OCI-LY1 (cell line): ENCODE measurements around the gene POLDIP3.

ENCODE experiments used
- H2AFZ ChIP-seq: fragments of 200-600 bp; sonication (generic), shearing (Covaris generic); 2 replicates; pipeline ENCODE4 v1.6.0; 2014; ENCODE audit warnings: antibody characterized with exemption, mild to moderate bottlenecking, low read length
- H3F3A ChIP-seq: fragments of 200-600 bp; sonication (generic), shearing (Covaris generic); 2 replicates; pipeline ENCODE4 v1.6.0; 2014; ENCODE audit warnings: mild to moderate bottlenecking, antibody characterized with exemption, low read length, moderate library complexity; ENCODE audit not compliant: insufficient read depth
- H3K27ac ChIP-seq: fragments of 200-600 bp; sonication (generic); 2 replicates; pipeline ENCODE4 v1.5.1; 2014; ENCODE audit warnings: low read length, mixed run types, mild to moderate bottlenecking, low read depth; ENCODE audit not compliant: poor library complexity, severe bottlenecking
- H3K27me3 ChIP-seq: fragments of 200-600 bp; sonication (generic); 2 replicates; pipeline ENCODE4 v1.6.0; 2014; ENCODE audit warnings: antibody characterized with exemption, mild to moderate bottlenecking, low read length, moderate library complexity; ENCODE audit not compliant: insufficient read depth
- H3K36me3 ChIP-seq: fragments of 200-600 bp; sonication (generic); 2 replicates; pipeline ENCODE4 v1.6.1; 2014; ENCODE audit warnings: mild to moderate bottlenecking, antibody characterized with exemption, low read length, moderate library complexity, mixed read lengths; ENCODE audit not compliant: insufficient read depth
- H3K4me1 ChIP-seq: fragments of 200-600 bp; sonication (generic); 2 replicates; pipeline ENCODE4 v1.5.1; 2014; ENCODE audit warnings: mild to moderate bottlenecking, low read length, moderate library complexity; ENCODE audit not compliant: insufficient read depth, severe bottlenecking
- H3K4me2 ChIP-seq: fragments of 200-600 bp; sonication (generic), shearing (Covaris generic); 2 replicates; pipeline ENCODE4 v1.6.1; 2014; ENCODE audit warnings: low read length
- H3K4me3 ChIP-seq: fragments of 200-600 bp; sonication (generic); 2 replicates; pipeline ENCODE4 v1.5.1; 2014; ENCODE audit warnings: low read length, low read depth, mild to moderate bottlenecking, mixed read lengths; ENCODE audit not compliant: poor library complexity, severe bottlenecking
- H3K79me2 ChIP-seq: fragments of 200-600 bp; shearing (Covaris generic); 2 replicates; pipeline ENCODE4 v1.6.1; 2016; ENCODE audit warnings: mixed run types, low read length, mixed read lengths; ENCODE audit not compliant: insufficient read depth
- H3K9ac ChIP-seq: fragments of 200-600 bp; sonication (generic), shearing (Covaris generic); 2 replicates; pipeline ENCODE4 v1.6.1; 2014; ENCODE audit warnings: mild to moderate bottlenecking, low read length, mixed read lengths
- H3K9me2 ChIP-seq: fragments of 200-600 bp; sonication (generic), shearing (Covaris generic); 2 replicates; pipeline ENCODE4 v1.6.1; 2014; ENCODE audit warnings: low read depth, mild to moderate bottlenecking, low read length, mixed read lengths
- H3K9me3 ChIP-seq: fragments of 200-600 bp; shearing (Covaris generic); 2 replicates; pipeline ENCODE4 v1.6.1; 2014; ENCODE audit warnings: low read length, mixed read lengths
- H4K20me1 ChIP-seq: fragments of 200-600 bp; sonication (generic), shearing (Covaris generic); 2 replicates; pipeline ENCODE4 v1.6.0; 2016; ENCODE audit warnings: mild to moderate bottlenecking, low read length; ENCODE audit not compliant: insufficient read depth
- EZH2 ChIP-seq: fragments of 200-600 bp; sonication (generic), shearing (Covaris generic); IDR thresholded peaks from 2 replicates; pipeline ENCODE4 v1.8.0; 2017; ENCODE audit warnings: borderline replicate concordance, mixed run types, mild to moderate bottlenecking, antibody characterized with exemption, low read length, moderate library complexity, mixed read lengths
- TF ChIP-seq, protein P1 (sequence below): fragments of 200-600 bp; sonication (generic), shearing (Covaris generic); IDR thresholded peaks from 2 replicates; pipeline ENCODE4 v1.5.1; 2017; ENCODE audit warnings: mild to moderate bottlenecking, antibody characterized with exemption, low read length, moderate library complexity, mixed read lengths

POLDIP3 gene

DNA sequence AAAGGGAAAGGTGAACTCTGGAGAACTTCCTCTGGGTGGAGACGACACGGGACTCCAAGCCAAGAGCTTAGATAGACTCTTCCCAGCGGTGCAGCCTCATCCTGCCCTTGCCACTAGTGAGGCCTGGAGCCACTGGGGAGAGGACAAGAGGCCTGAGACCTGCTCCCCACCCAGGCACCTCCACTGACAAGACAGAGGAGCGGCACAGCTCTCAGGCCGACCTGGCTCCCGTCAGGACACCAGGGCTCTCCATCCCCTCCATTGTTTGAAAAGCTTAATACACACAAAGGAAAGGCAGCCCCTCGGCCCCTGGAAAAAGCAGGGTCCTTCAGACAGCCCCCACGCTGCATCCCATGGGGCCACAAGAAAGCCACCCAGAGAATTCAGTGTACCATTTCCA lies 29.6 kb downstream of the POLDIP3 start:
- H3K27me3 ChIP-seq, result no peaks in the 10 kb centered on the region
- H3K4me3 ChIP-seq, result no peak overlapping the region
- TF ChIP-seq, protein P1, sequence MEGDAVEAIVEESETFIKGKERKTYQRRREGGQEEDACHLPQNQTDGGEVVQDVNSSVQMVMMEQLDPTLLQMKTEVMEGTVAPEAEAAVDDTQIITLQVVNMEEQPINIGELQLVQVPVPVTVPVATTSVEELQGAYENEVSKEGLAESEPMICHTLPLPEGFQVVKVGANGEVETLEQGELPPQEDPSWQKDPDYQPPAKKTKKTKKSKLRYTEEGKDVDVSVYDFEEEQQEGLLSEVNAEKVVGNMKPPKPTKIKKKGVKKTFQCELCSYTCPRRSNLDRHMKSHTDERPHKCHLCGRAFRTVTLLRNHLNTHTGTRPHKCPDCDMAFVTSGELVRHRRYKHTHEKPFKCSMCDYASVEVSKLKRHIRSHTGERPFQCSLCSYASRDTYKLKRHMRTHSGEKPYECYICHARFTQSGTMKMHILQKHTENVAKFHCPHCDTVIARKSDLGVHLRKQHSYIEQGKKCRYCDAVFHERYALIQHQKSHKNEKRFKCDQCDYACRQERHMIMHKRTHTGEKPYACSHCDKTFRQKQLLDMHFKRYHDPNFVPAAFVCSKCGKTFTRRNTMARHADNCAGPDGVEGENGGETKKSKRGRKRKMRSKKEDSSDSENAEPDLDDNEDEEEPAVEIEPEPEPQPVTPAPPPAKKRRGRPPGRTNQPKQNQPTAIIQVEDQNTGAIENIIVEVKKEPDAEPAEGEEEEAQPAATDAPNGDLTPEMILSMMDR, result no peak
- no peak for TF ChIP-seq EZH2
- peaks cover 68% of the 10 kb centered on the region for H3K36me3 ChIP-seq
- no peaks in the 10 kb centered on the region for H4K20me1 ChIP-seq
- no peaks in the 10 kb centered on the region for H3K9me3 ChIP-seq
- H3K4me2 ChIP-seq, result no peak overlapping the region
- H3K4me1 ChIP-seq, result peaks cover 15% of the 10 kb centered on the region
- no peak overlapping the region for H2AFZ ChIP-seq
- no peaks in the 10 kb centered on the region for H3F3A ChIP-seq
- H3K79me2 ChIP-seq, result no peaks in the 10 kb centered on the region; the same call in 1 of the 2 replicates
- no peak overlapping the region for H3K27ac ChIP-seq
- H3K9me2 ChIP-seq, result no peaks in the 10 kb centered on the region
- no peak overlapping the region for H3K9ac ChIP-seq

- Histone ChIP-seq H3K4me3 (no peak overlapping the region), H3K9me3 (no peaks in the 10 kb centered on the region), H3F3A (no peaks in the 10 kb centered on the region), H3K27ac (no peak overlapping the region), H3K4me2 (no peak overlapping the region), H3K4me1 (peaks cover 15% of the 10 kb centered on the region), H2AFZ (no peak overlapping the region), H3K79me2 (no peaks in the 10 kb centered on the region; the same call in 1 of the 2 replicates), H3K9ac (no peak overlapping the region), H4K20me1 (no peaks in the 10 kb centered on the region), H3K27me3 (no peaks in the 10 kb centered on the region), H3K9me2 (no peaks in the 10 kb centered on the region), H3K36me3 (peaks cover 68% of the 10 kb centered on the region)
- no peak for TF ChIP-seq EZH2
- TF ChIP-seq, protein P1, result no peak
Measured at GRCh38 chr22:42584364-42584940, 30.2 kb downstream of the POLDIP3 start.

- Histone ChIP-seq H4K20me1 (no peaks in the 10 kb centered on the region), H3K4me3 (no peak overlapping the region), H3K27me3 (no peaks in the 10 kb centered on the region), H3F3A (no peaks in the 10 kb centered on the region), H3K9me3 (no peaks in the 10 kb centered on the region), H3K27ac (peak overlapping the region; percentile 68), H3K79me2 (no peaks in the 10 kb centered on the region; the same call in 1 of the 2 replicates), H3K4me1 (peaks cover 15% of the 10 kb centered on the region), H3K4me2 (no peak overlapping the region), H3K36me3 (peaks cover 71% of the 10 kb centered on the region), H2AFZ (no peak overlapping the region), H3K9me2 (no peaks in the 10 kb centered on the region), H3K9ac (no peak overlapping the region)
- TF ChIP-seq, protein P1, result no peak
- no peak for TF ChIP-seq EZH2
Measured at GRCh38 chr22:42582987-42583386, 31.7 kb downstream of the POLDIP3 start.
